Frontal cortex (tissue), 4 donors: ENCODE data around the gene STMN3. TPM values are rescaled to one million over a fixed set of nuclear protein-coding genes. Genes with fewer than 3 reads are reported as not detected.
A peak's percentile ranks its signal among the peaks of the same experiment; 100 is the strongest.
"Not testable (repeated sequence)": the region's sequence is repeated elsewhere in the genome, so short reads cannot be mapped to it uniquely, and the experiment has no call there.

Source experiments
- DNase-seq, 2 donors: peaks; one replicate each; pipeline ENCODE4 v3.0.0; 2012; ENCODE audit warnings: low spot score in 2 of 2
- FAIRE-seq: peaks from 2 replicates; lab custom pipeline; 2012; peaks lifted over from hg19 to GRCh38; lab: Jason Lieb, UNC
- total RNA-seq: library from RNA; depleted of rRNA; stranded (reverse); fragments of >200 nt; gene quantifications from one replicate; pipeline ENCODE4 v1.2.3, GENCODE V29; 2014
- donor health status: control.
- donor health status: control.
- donor health status: control.

Gene STMN3
- total RNA-seq, 1 donor from 2014 or later = 104 TPM

DNA sequence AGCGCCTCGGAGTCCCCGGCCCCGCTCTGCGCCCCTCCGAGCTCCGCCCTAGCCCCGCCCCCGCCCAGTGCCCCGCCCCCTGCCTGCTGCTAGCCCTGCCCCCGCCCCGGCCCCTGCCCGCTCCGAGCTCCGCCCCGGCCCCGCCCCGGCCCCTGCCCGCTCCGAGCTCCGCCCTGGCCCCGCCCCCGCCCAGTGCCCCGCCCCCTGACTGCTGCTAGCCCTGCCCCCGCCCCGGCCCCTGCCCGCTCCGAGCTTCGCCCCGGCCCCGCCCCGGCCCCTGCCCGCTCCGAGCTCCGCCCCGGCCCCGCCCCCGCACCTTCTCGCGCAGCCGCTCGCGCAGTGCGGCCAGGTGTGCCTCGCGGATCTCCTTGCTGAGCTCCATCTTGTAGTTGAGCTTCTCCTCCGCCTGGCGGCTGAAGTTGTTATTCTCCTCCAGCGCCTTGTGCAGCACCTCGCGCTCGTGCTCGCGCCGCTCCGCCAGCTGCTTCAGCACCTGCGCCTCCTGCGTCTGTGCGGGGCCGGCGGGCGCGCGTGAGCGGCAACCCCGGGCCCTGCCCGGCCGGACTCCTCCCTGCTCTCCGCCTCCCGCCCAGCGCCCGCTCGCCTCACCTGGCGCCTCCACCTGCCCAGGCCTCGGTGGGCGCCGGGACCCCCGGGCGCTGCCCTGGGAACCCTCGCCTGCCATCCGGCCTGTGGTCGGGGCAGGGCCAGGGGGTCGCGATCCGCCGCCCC, 11.3 kb downstream of the STMN3 start:
- FAIRE-seq = no peak
- peak; percentile 91 to 97 for DNase-seq

GRCh38 chr20:63641146-63641791, 12.0 kb downstream of the STMN3 start:
- DNase-seq (no peak), FAIRE-seq (no peak)

GRCh38 chr20:63640686-63641085, 12.5 kb downstream of the STMN3 start:
- not testable (repeated sequence) for DNase-seq, FAIRE-seq

- DNase-seq = no peak
- no peak for FAIRE-seq
Observed at GRCh38 chr20:63640086-63640485, 13.1 kb downstream of the STMN3 start.

GRCh38 chr20:63639093-63639975, 13.9 kb downstream of the STMN3 start:
- no peak for FAIRE-seq
- DNase-seq = no peak

DNA sequence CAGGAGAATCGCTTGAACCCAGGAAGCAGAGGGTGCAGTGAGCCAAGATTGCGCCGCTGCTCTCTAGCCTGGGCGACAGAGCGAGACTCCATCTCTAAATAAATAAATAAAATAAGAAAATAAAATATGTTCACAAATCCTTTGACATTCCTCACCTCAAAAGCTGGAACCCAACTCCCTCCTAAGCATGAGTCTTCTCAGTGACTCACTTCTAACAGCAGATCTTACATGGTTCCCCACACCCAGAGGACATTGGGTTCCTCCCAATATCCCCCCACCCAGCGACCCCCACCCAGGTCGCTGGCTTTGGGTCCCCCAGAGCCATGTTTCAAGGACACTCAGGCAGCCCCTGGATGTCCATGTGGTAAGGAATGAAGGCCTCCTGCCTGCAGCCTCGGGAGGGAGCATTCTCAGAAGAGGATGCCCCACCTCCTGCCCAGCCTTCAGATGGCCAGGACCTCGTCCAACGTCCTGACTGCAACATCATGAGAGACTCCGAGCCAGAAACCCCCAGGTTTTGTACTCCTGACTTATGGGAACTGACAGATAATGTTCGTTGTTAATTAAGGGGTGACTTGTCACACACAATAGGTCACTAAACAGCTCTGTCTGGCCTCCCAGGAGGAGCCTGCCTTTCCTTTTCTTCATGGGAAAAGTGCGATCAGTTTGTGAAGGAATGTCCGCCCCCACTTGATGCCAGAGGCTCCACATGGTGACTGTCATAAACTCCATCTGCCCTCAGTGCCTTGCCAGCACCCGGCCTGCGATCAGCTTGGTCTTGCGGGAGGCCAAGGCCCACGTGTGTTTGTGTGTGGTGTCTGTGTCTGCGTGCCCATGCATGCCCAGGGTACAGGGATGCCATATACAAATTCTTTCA, 16.2 kb downstream of the STMN3 start:
- DNase-seq (no peak), FAIRE-seq (no peak)

GRCh38 chr20:63635431-63636141, 17.6 kb downstream of the STMN3 start:
- FAIRE-seq (no peak), DNase-seq (no peak)

- DNase-seq = no peak
- FAIRE-seq = no peak
Observed at GRCh38 chr20:63633732-63634131, 19.5 kb downstream of the STMN3 start.

DNA sequence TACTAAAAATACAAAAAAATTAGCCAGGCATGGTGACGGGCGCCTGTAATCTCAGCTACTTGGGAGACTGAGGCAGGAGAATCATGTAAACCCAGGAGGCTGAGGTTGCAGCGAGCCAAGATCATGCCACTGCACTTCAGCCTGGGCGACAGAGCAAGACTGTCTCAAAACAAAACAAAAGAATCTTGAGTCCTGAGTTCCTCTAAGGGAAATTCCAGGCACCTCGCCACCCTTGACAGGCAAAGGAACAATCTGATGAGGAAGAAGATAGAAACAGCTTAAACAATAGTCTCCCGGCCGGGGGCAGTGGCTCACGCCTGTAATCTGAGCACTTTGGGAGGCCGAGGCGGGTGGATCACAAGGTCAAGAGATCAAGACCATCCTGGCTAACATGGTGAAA, 21.8 kb downstream of the STMN3 start:
- DNase-seq, FAIRE-seq: not testable (repeated sequence)

DNA sequence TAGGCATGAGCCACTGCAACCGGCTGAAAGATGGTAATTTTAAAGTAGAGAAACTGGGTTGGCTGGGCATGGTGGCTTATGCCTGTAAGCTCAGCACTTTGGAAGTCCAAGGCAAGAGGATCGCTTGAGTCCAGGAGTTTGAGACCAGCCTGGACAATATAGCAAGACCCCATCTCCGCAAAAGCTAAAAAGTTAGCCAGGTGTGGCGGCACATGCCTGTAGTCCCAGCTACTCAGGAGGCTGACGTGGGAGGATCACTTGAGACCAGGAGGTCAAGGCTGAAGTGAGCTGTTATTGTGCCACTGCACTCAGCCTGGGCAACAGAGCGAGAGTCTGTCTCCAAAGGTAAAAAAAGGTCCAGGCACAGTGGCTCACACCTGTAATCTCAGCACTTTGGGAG, 22.3 kb downstream of the STMN3 start:
- FAIRE-seq, DNase-seq: not testable (repeated sequence)

GRCh38 chr20:63628246-63628975, 24.8 kb downstream of the STMN3 start:
- FAIRE-seq (no peak), DNase-seq (no peak)

- no peak for FAIRE-seq
- no peak for DNase-seq
Observed at GRCh38 chr20:63627751-63628245, 25.4 kb downstream of the STMN3 start.

GRCh38 chr20:63627129-63627750, 26.0 kb downstream of the STMN3 start:
- FAIRE-seq = no peak
- DNase-seq = peak; percentile 97 to 99

DNA sequence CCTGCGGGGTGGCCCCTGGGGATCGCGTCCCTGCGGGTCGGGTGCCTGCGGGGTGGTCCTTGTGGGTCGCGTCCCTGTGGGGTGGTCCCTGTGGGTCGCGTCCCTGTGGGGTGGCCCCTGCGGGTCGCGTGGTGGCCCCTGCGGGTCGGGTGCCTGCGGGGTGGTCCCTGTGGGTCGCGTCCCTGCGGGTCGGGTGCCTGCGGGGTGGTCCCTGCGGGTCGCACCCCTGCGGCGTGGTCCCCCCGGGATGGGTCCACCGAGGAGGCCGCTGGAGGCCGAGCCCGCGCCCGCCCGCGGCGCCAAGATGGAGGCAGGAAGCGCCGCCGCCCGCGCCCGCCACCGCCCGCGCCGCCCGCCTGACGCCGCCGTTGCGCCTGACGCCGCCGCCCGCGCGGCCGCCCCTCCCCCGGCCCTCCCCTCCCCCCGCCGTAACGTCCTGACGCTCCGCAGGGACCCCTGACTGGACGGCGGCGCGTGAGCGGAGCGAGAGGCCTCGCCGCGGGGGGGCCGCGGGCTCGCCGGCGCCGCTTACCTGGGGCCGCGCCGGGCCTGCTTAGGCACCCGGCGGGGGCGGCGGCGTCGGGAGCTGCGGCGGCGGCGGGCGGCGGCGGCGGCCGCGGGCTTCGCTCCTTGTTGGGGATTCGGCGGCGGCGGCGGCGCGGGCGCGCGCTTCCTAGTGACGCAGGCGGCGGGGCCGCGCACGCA, 26.6 kb downstream of the STMN3 start, which contains the start of gene GMEB2:
TSS of gene GMEB2 (minus strand) at position 678 of the 705 bp plus-strand sequence. CDS start 7,704 bp downstream, outside the sequence.
- DNase-seq (peak; percentile 87 to 98), FAIRE-seq (no peak)

- no peak for FAIRE-seq
- DNase-seq = no peak
Observed at GRCh38 chr20:63625771-63626423, 27.3 kb downstream of the STMN3 start.

DNA sequence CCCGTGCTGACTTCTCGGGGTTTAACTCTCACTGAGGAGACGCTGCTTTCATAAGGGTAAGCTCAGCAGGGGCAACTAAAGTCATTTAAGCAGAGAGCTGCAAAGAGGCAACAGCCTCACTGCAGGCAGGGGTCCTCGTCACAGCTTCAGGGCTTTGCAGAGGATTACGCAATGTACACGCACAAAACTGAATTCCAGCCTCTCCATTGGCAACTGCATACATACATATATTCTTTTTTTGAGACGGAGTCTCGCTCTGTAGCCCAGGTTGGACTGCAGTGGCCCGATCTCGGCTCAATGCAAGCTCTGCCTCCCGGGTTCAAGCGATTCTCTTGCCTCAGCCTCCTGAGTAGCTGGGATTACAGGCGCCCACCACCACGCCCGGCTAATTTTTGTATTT, 28.7 kb downstream of the STMN3 start:
- DNase-seq = no peak
- FAIRE-seq = no peak
